CD4-positive, alpha-beta T cell (primary cell): ENCODE measurements around the gene ARHGEF10L. TPM values are rescaled to one million over a fixed set of nuclear protein-coding genes. Genes with fewer than 3 reads are reported as not detected.

Source experiments
- ATAC-seq: fragments of 200-7000 bp; cut with Tn5 transposase; one replicate; pipeline ENCODE4 v1.10.0; 2022; ENCODE audit warnings: mild to moderate bottlenecking; ENCODE audit not compliant: poor library complexity
- CTCF ChIA-PET: fragments of 350-600 bp; sonication (Branson Sonifier 250); formaldehyde crosslinking; loops from one replicate; lab custom pipeline; 2021; ENCODE audit warnings: antibody characterized with exemption, inconsistent platforms; lab: Charles Lee
- POLR2A ChIA-PET: fragments of 350-600 bp; sonication (Branson Sonifier 250); formaldehyde crosslinking; loops from one replicate; lab custom pipeline; 2021; ENCODE audit warnings: antibody characterized with exemption, inconsistent platforms; lab: Charles Lee
- DNase-seq, 14 experiments: peaks; one replicate each; pipeline ENCODE4 v3.0.0-alpha.2; 2013 to 2020; ENCODE audit warnings: mixed read lengths in 2 of 14
- H3K27ac ChIP-seq, 2 donors: one replicate each; pipeline versions ENCODE4 v1.5.1 to v1.7.0; 2013; ENCODE audit warnings: low read length in 2 of 2, low read depth in 1 of 2, mild to moderate bottlenecking in 1 of 2
- H3K27me3 ChIP-seq, 2 experiments: 1 replicate in 1 of 2; 2 replicates in 1 of 2; pipeline versions ENCODE4 v1.6.1 to v1.7.0; 2013; ENCODE audit warnings: low read length in 2 of 2, control low read depth in 1 of 2, mild to moderate bottlenecking in 1 of 2, moderate library complexity in 1 of 2; ENCODE audit not compliant: insufficient read depth in 2 of 2, control insufficient read depth in 1 of 2
- H3K36me3 ChIP-seq: one replicate; pipeline ENCODE4 v1.6.1; 2013; ENCODE audit warnings: low read length, control low read depth; ENCODE audit not compliant: insufficient read depth
- H3K4me1 ChIP-seq: one replicate; pipeline ENCODE4 v1.6.1; 2013; ENCODE audit warnings: low read length, control low read depth; ENCODE audit not compliant: insufficient read depth
- H3K4me3 ChIP-seq: one replicate; pipeline ENCODE4 v1.5.1; 2013; ENCODE audit warnings: mild to moderate bottlenecking, low read length, moderate library complexity
- H3K9me3 ChIP-seq, 2 experiments: 1 replicate in 1 of 2; 2 replicates in 1 of 2; pipeline versions ENCODE4 v1.6.1 to v1.7.0; 2013; ENCODE audit warnings: low read length in 2 of 2, mild to moderate bottlenecking in 2 of 2, control low read depth in 1 of 2, moderate library complexity in 1 of 2; ENCODE audit not compliant: control insufficient read depth in 1 of 2, insufficient read depth in 1 of 2
- H3K27ac Mint-ChIP-seq: one replicate; pipeline ENCODE4 v1.8.0; 2020; ENCODE audit warnings: mixed read lengths
- H3K27me3 Mint-ChIP-seq: one replicate; pipeline ENCODE4 v1.8.0; 2021; ENCODE audit warnings: mixed read lengths
- H3K36me3 Mint-ChIP-seq: one replicate; pipeline ENCODE4 v1.8.0; 2021; ENCODE audit warnings: low read depth, mixed read lengths
- H3K4me1 Mint-ChIP-seq: one replicate; pipeline ENCODE4 v1.8.0; 2021; ENCODE audit warnings: low read depth, mixed read lengths
- H3K4me3 Mint-ChIP-seq: one replicate; pipeline ENCODE4 v1.8.0; 2020; ENCODE audit warnings: mild to moderate bottlenecking, mixed read lengths
- H3K9me3 Mint-ChIP-seq: one replicate; pipeline ENCODE4 v1.8.0; 2020; ENCODE audit warnings: mixed read lengths
- CTCF ChIP-seq: fragments of 200-600 bp; IDR thresholded peaks from one replicate; pipeline ENCODE4 v1.8.0; 2022; ENCODE audit warnings: antibody characterized with exemption, mild to moderate bottlenecking
- intact Hi-C, 2 experiments: fragments of 100-400 bp; cut with DNase I in 1 of 2; cut with micrococcal nuclease in 1 of 2; formaldehyde crosslinking; loops; one replicate each; pipeline versions ENCODE4 v1.15.1 to v1.9.0; 2023 to 2025; cut with DNase I, micrococcal nuclease
- total RNA-seq, 174 experiments: library from RNA in 2 of 174; stranded (reverse) in 2 of 174; gene quantifications; one replicate each; pipeline ENCODE4 v1.2.3 and lab custom pipeline; 2021 to 2026

Gene ARHGEF10L
- total RNA-seq, 2 experiments from 2014 or later, result 0.11 to 0.22 TPM

DNA sequence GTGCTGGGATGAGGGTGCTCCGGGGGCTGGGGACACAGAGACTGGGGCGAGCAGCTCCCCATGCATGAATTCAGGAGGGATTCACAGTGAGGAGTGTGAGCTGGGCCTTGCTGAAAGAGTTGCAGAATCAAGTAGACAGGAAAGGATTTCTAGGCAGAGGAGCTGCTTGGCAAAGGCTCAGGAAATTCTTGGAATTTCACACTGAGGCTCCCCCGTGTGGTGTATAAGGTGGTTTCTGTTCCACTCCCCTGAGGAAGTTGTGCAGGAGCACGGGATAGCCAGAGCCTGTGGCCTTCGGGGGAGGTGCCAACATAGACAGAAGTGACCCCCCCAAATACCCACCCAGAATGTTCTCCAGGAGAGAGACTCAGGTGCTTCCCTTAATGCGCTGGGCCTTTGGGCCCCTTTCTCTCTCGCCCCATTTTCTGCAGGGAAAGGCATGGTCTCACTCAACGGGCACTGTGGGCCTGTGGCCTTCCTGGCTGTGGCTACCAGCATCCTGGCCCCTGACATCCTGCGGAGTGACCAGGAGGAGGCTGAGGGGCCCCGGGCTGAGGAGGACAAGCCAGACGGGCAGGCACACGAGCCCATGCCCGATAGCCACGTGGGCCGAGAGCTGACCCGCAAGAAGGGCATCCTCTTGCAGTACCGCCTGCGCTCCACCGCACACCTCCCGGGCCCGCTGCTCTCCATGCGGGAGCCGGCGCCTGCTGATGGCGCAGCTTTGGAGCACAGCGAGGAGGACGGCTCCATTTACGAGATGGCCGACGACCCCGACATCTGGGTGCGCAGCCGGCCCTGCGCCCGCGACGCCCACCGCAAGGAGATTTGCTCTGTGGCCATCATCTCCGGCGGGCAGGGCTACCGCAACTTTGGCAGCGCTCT lies 157.2 kb downstream of the ARHGEF10L start:
- DNase-seq, result no peak
- intact Hi-C loops, result no loop called here
- Histone ChIP-seq H3K36me3 (no peaks in the 10 kb centered on the region), H3K27me3 (no peaks in the 10 kb centered on the region), H3K9me3 (peaks cover 0 to 6% of the 10 kb centered on the region in 2 experiments), H3K27ac (no peak overlapping the region), H3K4me3 (no peak overlapping the region), H3K4me1 (no peaks in the 10 kb centered on the region)
- H3K27me3 Mint-ChIP-seq, result peaks cover 17% of the 10 kb centered on the region
- no peaks in the 10 kb centered on the region for H3K4me1 Mint-ChIP-seq
- ChIA-PET CTCF (interaction anchor here (0.7 kb wide), 1 partner anchor 1894 kb away, joined by 4 read pairs; no protein-coding TSS in a partner anchor), POLR2A (no interaction called here)
- H3K27ac Mint-ChIP-seq, result no peak overlapping the region
- H3K36me3 Mint-ChIP-seq, result no peaks in the 10 kb centered on the region
- no peaks in the 10 kb centered on the region for H3K9me3 Mint-ChIP-seq
- H3K4me3 Mint-ChIP-seq, result no peak overlapping the region
- no peak for TF ChIP-seq CTCF
- no peak for ATAC-seq

DNA sequence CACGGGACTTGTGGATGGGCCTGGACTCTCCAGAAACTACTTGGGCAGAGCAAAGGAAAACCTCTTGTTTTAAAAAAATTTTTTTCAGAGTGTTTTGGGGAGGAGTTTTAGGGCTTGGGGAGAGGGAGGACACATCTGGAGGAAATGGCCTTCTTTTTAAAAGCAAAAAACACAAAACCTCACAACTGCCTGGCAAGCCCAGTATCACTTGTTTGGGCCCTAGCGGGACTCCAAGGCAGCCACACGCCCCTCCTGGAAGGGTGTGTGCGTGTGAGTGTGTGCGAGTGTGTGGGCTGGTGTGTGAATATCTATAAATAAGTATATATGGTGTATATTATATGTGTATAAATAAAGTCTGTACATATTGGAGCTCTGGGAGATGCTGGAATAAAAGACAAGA lies 158.0 kb downstream of the ARHGEF10L start:
- intact Hi-C loops, result no loop called here
- Histone ChIP-seq H3K9me3 (peaks cover 0 to 6% of the 10 kb centered on the region in 2 experiments), H3K27me3 (no peaks in the 10 kb centered on the region), H3K27ac (no peak overlapping the region), H3K4me1 (no peaks in the 10 kb centered on the region), H3K4me3 (no peak overlapping the region), H3K36me3 (no peaks in the 10 kb centered on the region)
- no peak for TF ChIP-seq CTCF
- H3K27ac Mint-ChIP-seq, result no peak overlapping the region
- POLR2A ChIA-PET, result no interaction called here
- no peaks in the 10 kb centered on the region for H3K9me3 Mint-ChIP-seq
- H3K36me3 Mint-ChIP-seq, result no peaks in the 10 kb centered on the region
- CTCF ChIA-PET, result no interaction called here
- no peaks in the 10 kb centered on the region for H3K4me1 Mint-ChIP-seq
- H3K27me3 Mint-ChIP-seq, result peaks cover 17% of the 10 kb centered on the region
- no peak overlapping the region for H3K4me3 Mint-ChIP-seq
- DNase-seq, result no peak
- ATAC-seq, result no peak

DNA sequence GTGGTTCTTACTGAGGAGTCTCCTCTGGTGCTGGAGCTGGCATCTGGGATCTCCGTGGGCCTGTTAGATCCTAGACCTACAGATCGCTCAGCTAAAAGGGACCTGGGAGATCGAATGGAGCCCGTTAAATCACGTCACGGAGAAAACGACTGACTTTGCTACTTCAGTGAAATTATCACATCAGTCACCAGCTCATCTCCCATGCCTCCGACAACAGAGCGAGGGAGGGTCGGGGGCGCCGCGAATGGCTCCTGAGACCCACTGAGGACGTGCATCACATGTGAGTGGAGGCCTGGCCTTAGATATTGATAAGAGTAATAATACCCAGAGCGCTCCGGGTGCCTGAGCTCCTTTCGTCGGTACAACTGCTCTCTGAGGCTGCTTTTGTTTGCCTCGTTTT lies 160.1 kb downstream of the ARHGEF10L start:
- intact Hi-C loops, result no loop called here
- no peaks in the 10 kb centered on the region for H3K36me3 ChIP-seq
- H3K4me3 Mint-ChIP-seq, result no peak overlapping the region
- H3K4me3 ChIP-seq, result no peak overlapping the region
- ATAC-seq (no peak), DNase-seq (no peak)
- H3K9me3 ChIP-seq, result peaks cover 0 to 6% of the 10 kb centered on the region in 2 experiments
- H3K36me3 Mint-ChIP-seq, result no peaks in the 10 kb centered on the region
- no peaks in the 10 kb centered on the region for H3K4me1 Mint-ChIP-seq
- CTCF ChIA-PET, result no interaction called here
- H3K27ac ChIP-seq, result no peak overlapping the region
- peaks cover 9% of the 10 kb centered on the region for H3K27me3 Mint-ChIP-seq
- TF ChIP-seq CTCF, result no peak
- H3K27me3 ChIP-seq, result no peaks in the 10 kb centered on the region
- H3K9me3 Mint-ChIP-seq, result no peaks in the 10 kb centered on the region
- no peaks in the 10 kb centered on the region for H3K4me1 ChIP-seq
- POLR2A ChIA-PET, result no interaction called here
- no peak overlapping the region for H3K27ac Mint-ChIP-seq
